Endothelial cell of umbilical vein (primary cell): ENCODE measurements around the gene ASRGL1. TPM values are rescaled to one million over a fixed set of nuclear protein-coding genes. Genes with fewer than 3 reads are reported as not detected.

Source experiments
- BruUV-seq: library from RNA; stranded (reverse); fragments of 400-500 nt; replicated peaks from 2 replicates; lab custom pipeline; 2021; lab: Mats Ljungman, UMichigan
- CTCF ChIA-PET: fragments of 300-600, 350-600 bp; sonication (Branson Sonifier 250); formaldehyde crosslinking; loops from one replicate; lab custom pipeline; 2021; ENCODE audit warnings: antibody characterized with exemption, inconsistent platforms; lab: Charles Lee
- POLR2A ChIA-PET: fragments of 300-600, 350-600 bp; sonication (Branson Sonifier 250); formaldehyde crosslinking; loops from one replicate; lab custom pipeline; 2021; ENCODE audit warnings: antibody characterized with exemption, inconsistent platforms; lab: Charles Lee
- DNase-seq: peaks from one replicate; pipeline ENCODE4 v3.0.0-alpha.2; 2011; ENCODE audit warnings: low read depth, low spot score
- FAIRE-seq: peaks from 2 replicates; lab custom pipeline; 2011; peaks lifted over from hg19 to GRCh38; lab: Jason Lieb, UNC
- H2AFZ ChIP-seq: 2 replicates; pipeline ENCODE4 v1.6.0; 2012; ENCODE audit warnings: low read depth, low read length, control low read depth, inconsistent platforms
- H3K27ac ChIP-seq: 2 replicates; pipeline ENCODE4 v1.5.1; 2011; ENCODE audit warnings: low read depth, mild to moderate bottlenecking, control low read depth, low read length, moderate library complexity; ENCODE audit not compliant: insufficient read depth
- H3K27me3 ChIP-seq, 2 experiments: 2 replicates each; pipeline versions ENCODE4 v1.6.0 to v1.6.1; 2011; ENCODE audit warnings: low read length in 2 of 2, mixed read lengths in 1 of 2; ENCODE audit not compliant: control insufficient read depth in 2 of 2, insufficient read depth in 2 of 2
- H3K36me3 ChIP-seq, 2 experiments: 2 replicates in 1 of 2; 3 replicates in 1 of 2; pipeline ENCODE4 v1.5.1; 2011; ENCODE audit warnings: low read length in 2 of 2, mild to moderate bottlenecking in 1 of 2, moderate library complexity in 1 of 2; ENCODE audit not compliant: control insufficient read depth in 2 of 2, insufficient read depth in 2 of 2; ENCODE audit errors: extremely low read depth in 1 of 2
- H3K4me1 ChIP-seq: 3 replicates; pipeline ENCODE4 v1.5.1; 2011; ENCODE audit warnings: mild to moderate bottlenecking, low read length; ENCODE audit not compliant: control insufficient read depth, insufficient read depth; ENCODE audit errors: extremely low read depth
- H3K4me2 ChIP-seq: 2 replicates; pipeline ENCODE4 v1.6.1; 2011; ENCODE audit warnings: low read length, control low read depth, mixed read lengths; ENCODE audit not compliant: insufficient read depth
- H3K4me3 ChIP-seq, 3 experiments: fragments of 200-600 bp in 1 of 3; sonication (generic), shearing (Covaris generic) in 1 of 3; replicated peaks in 1 of 3; 2 replicates each; pipeline ENCODE4 v1.5.1; 2011 to 2016; ENCODE audit warnings: control low read depth in 3 of 3, low read length in 3 of 3, mild to moderate bottlenecking in 2 of 3, inconsistent platforms in 1 of 3, low read depth in 1 of 3, moderate library complexity in 1 of 3; ENCODE audit not compliant: insufficient read depth in 1 of 3
- H3K79me2 ChIP-seq: 2 replicates; pipeline ENCODE4 v1.6.0; 2012; ENCODE audit warnings: low read length, inconsistent platforms; ENCODE audit not compliant: control insufficient read depth, insufficient read depth
- H3K9ac ChIP-seq: replicated peaks from 2 replicates; pipeline ENCODE3; 2011; ENCODE audit warnings: low read length, control low read depth; ENCODE audit not compliant: insufficient read depth; ENCODE audit errors: extremely low read depth
- H3K9me1 ChIP-seq: replicated peaks from 3 replicates; pipeline ENCODE4 v1.6.0; 2011; ENCODE audit warnings: mild to moderate bottlenecking, low read length; ENCODE audit not compliant: control insufficient read depth, insufficient read depth; ENCODE audit errors: extremely low read depth
- H3K9me3 ChIP-seq: replicated peaks from 2 replicates; pipeline ENCODE4 v1.5.1; 2012; ENCODE audit warnings: low read length, inconsistent platforms; ENCODE audit not compliant: control insufficient read depth, insufficient read depth
- H4K20me1 ChIP-seq: replicated peaks from 2 replicates; pipeline ENCODE3; 2011; ENCODE audit warnings: mild to moderate bottlenecking, low read length; ENCODE audit not compliant: control insufficient read depth, insufficient read depth; ENCODE audit errors: extremely low read depth
- EZH2 ChIP-seq: IDR thresholded peaks from 2 replicates; pipeline ENCODE4 v1.6.1; 2012; ENCODE audit warnings: borderline replicate concordance, low read depth, mild to moderate bottlenecking, moderate library complexity, low read length, inconsistent platforms; ENCODE audit not compliant: severe bottlenecking
- FOS ChIP-seq: IDR thresholded peaks from 2 replicates; pipeline ENCODE4 v1.6.1; 2011; ENCODE audit warnings: mild to moderate bottlenecking, low read length, moderate library complexity, borderline replicate concordance; ENCODE audit not compliant: insufficient read depth
- GATA2 ChIP-seq: IDR thresholded peaks from 2 replicates; pipeline ENCODE4 v1.7.0; 2011; ENCODE audit warnings: low read depth, mild to moderate bottlenecking, moderate library complexity, mixed read lengths, low read length; ENCODE audit not compliant: insufficient read length, insufficient read depth
- JUN ChIP-seq: IDR thresholded peaks from 2 replicates; pipeline ENCODE4 v1.6.1; 2011; ENCODE audit warnings: borderline replicate concordance, low read depth; ENCODE audit not compliant: insufficient read length, insufficient read depth
- MYC ChIP-seq: IDR thresholded peaks from one replicate; pipeline ENCODE4 v1.6.1; 2011; ENCODE audit warnings: mild to moderate bottlenecking, low read depth, low read length
- POLR2A ChIP-seq: IDR thresholded peaks from 2 replicates; pipeline ENCODE4 v1.6.1; 2012; ENCODE audit warnings: low read depth, mild to moderate bottlenecking, control low read depth, low read length
- POLR2AphosphoS5 ChIP-seq: IDR thresholded peaks from 2 replicates; pipeline ENCODE4 v1.6.1; 2012; ENCODE audit warnings: low read depth, mild to moderate bottlenecking, control low read depth, low read length, moderate library complexity; ENCODE audit not compliant: insufficient read depth
- dilution Hi-C: fragments of 300-500 bp; cut with MboI; formaldehyde crosslinking; loops from one replicate; pipeline ENCODE4 v1.15.0; 2019; ENCODE audit warnings: low sequenced_read_pairs; ENCODE audit not compliant: extremely low pct_ligation_motif_present
- intact Hi-C: fragments of 100-400 bp; cut with micrococcal nuclease; formaldehyde crosslinking; loops from one replicate; pipeline ENCODE4 v1.10.0; 2022
- polyA plus RNA-seq, 4 experiments: library from polyadenylated mRNA; depleted of rRNA in 3 of 4; stranded (reverse) in 3 of 4; unstranded in 1 of 4; fragments of >200 nt; gene quantifications; 2 replicates each; pipeline versions ENCODE4 v1.2.1 to v1.2.3, GENCODE V29; 2011 to 2012; ENCODE audit warnings: missing spikeins in 1 of 4
- total RNA-seq: library from RNA; stranded (reverse); gene quantifications from 2 replicates; pipeline ENCODE4 v1.2.3, GENCODE V29; 2021
- TF ChIP-seq, protein P1 (sequence below), 2 donors: IDR thresholded peaks; 1 replicate in 1 of 2; 2 replicates in 1 of 2; pipeline ENCODE4 v1.5.1; 2011; ENCODE audit warnings: low read length in 2 of 2, mild to moderate bottlenecking in 2 of 2, moderate library complexity in 2 of 2, control low read depth in 1 of 2, inconsistent platforms in 1 of 2, low read depth in 1 of 2; ENCODE audit not compliant: insufficient read depth in 1 of 2; ENCODE audit errors: extremely low read depth in 1 of 2
- TF ChIP-seq, protein P2 (sequence below): IDR thresholded peaks from 2 replicates; pipeline ENCODE4 v1.6.1; 2011; ENCODE audit not compliant: insufficient read depth, insufficient read length

Gene ASRGL1
- total and polyA plus RNA-seq, 2 donors (not counting 3 experiments of a cell fraction or from before 2014, with no cell fraction given): 33.1 to 36.0 TPM

DNA sequence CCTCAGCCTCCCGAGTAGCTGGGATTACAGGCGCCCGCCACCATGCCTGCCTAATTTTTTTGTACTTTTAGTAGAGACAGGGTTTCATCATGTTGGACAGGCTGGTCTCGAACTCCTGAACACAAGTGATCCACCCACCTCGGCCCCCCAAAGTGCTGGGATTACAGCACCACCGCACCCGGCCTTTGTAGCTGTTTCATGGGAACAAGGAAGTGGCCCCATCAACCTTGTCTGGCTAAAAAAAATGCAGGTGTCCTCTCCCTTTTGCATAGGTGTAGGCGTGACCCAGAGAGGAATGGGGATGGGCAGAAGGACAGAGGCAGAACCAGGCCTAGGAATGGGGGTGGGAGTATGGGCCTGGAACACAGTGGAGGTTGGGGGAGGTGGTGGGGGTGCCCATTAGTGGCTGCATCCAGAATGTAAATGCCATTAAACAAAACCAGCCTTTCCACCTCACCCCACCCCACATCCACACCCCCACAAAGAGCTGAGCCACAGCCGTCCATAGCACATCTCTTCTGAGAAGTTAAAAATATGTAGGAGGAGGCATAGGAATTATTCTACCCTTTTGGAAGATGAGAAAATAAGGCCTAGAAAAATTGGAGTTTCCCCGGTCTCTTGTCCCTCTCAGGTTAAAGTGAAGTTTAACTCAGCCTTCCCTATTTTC is 58.8 kb downstream of the ASRGL1 start:
- Histone ChIP-seq H3K27ac (no peak overlapping the region), H3K36me3 (no peaks in the 10 kb centered on the region), H3K27me3 (no peaks in the 10 kb centered on the region), H3K9me1 (no peaks in the 10 kb centered on the region), H3K9ac (no peak overlapping the region), H4K20me1 (no peaks in the 10 kb centered on the region), H3K4me3 (no peak overlapping the region), H3K4me2 (no peak overlapping the region), H2AFZ (no peak overlapping the region), H3K9me3 (no peaks in the 10 kb centered on the region), H3K79me2 (no peaks in the 10 kb centered on the region), H3K4me1 (peaks cover 4% of the 10 kb centered on the region)
- dilution Hi-C loops (no loop called here), intact Hi-C loops (loop anchor here (1.0 to 5.0 kb wide), 7 partner anchors 16 to 486 kb away; partner anchors contain the start of genes EML3, ROM1, SLC3A2 and STX5)
- DNase-seq (no peak), FAIRE-seq (no peak)
- POLR2A ChIA-PET: interaction anchor here (0.6 to 0.8 kb wide), 2 partner anchors 16 to 445 kb away, joined by 3 read pairs; no protein-coding TSS in a partner anchor
- no TSS peak for BruUV-seq
- TF ChIP-seq POLR2A (no peak), GATA2 (no peak), FOS (no peak), EZH2 (no peak), POLR2AphosphoS5 (no peak), JUN (no peak), MYC (no peak)
- TF ChIP-seq, protein P1, sequence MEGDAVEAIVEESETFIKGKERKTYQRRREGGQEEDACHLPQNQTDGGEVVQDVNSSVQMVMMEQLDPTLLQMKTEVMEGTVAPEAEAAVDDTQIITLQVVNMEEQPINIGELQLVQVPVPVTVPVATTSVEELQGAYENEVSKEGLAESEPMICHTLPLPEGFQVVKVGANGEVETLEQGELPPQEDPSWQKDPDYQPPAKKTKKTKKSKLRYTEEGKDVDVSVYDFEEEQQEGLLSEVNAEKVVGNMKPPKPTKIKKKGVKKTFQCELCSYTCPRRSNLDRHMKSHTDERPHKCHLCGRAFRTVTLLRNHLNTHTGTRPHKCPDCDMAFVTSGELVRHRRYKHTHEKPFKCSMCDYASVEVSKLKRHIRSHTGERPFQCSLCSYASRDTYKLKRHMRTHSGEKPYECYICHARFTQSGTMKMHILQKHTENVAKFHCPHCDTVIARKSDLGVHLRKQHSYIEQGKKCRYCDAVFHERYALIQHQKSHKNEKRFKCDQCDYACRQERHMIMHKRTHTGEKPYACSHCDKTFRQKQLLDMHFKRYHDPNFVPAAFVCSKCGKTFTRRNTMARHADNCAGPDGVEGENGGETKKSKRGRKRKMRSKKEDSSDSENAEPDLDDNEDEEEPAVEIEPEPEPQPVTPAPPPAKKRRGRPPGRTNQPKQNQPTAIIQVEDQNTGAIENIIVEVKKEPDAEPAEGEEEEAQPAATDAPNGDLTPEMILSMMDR (IDR thresholded peaks at IDR 0.05; ENCODE audit: extremely low read depth in 1 of 2, insufficient read depth in 1 of 2, low read depth in 1 of 2, low read length in 2 of 2): no peak
- TF ChIP-seq, protein P2, sequence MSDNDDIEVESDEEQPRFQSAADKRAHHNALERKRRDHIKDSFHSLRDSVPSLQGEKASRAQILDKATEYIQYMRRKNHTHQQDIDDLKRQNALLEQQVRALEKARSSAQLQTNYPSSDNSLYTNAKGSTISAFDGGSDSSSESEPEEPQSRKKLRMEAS: no peak
- CTCF ChIA-PET: interaction anchor here (0.6 to 4.7 kb wide), 23 partner anchors 8 to 390 kb away, joined by 3 to 122 read pairs (median 8); partner anchors contain the start of genes B3GAT3, C11orf98, CSKMT and EEF1G
